ENCODE measurements around the gene ORAI3. TPM values are rescaled to one million over a fixed set of nuclear protein-coding genes. Genes with fewer than 3 reads are reported as not detected.

ORAI3 gene
- total and polyA plus RNA-seq, 2 of the 13 experiments (the other 11 are each of a cell fraction or from before 2014, with no cell fraction given), result 11.4 to 32.0 TPM

DNA sequence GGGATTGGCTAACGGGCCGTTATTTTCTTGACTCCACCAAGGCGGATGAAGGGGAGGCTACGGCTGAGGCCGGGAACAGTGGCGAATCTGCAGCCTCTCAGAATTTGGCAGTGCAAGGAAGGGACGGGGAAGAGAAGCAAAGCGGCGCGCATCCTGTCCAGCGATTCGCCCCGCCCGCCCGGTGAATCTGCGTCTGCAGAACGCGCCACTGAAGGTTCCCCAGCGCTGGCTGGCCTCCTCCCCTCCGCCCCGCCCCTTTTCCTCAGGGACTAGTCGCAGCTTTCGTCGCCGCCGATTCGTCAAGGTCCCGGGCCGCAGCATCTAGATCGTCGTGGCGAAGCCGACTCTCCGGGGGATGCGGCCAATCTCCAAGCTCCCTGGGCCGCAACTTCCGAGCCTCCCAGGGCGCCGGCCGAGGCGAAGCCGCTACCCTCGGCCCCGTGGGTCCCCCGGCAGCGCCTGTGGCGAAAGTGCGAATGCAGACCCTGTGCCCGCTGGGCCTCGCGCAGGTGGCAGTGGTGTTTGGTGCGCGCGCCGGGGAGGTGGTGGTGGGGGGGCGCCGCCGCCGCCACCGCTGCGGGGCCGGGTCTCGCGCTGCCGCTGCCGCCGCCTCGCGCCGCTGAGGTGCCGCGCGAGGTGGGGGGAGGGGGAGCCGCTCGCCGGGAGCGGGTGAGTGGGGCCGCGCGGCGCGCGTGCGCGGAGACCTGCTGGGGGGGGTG lies 8.7 kb downstream of the ORAI3 start, which contains the start of gene SETD1A (continued):
- TF ChIP-seq ZSCAN31 (CRISPR knock-in tag; IDR thresholded peaks at IDR 0.05; ENCODE audit: low read depth), result peak; percentile 52
- peak; percentile 73 for TF ChIP-seq ZNF768 (CRISPR knock-in tag; IDR thresholded peaks at IDR 0.05)
- TF ChIP-seq, protein P1, sequence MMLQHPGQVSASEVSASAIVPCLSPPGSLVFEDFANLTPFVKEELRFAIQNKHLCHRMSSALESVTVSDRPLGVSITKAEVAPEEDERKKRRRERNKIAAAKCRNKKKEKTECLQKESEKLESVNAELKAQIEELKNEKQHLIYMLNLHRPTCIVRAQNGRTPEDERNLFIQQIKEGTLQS (CRISPR knock-in tag; IDR thresholded peaks at IDR 0.05), result no peak
- TF ChIP-seq, protein P2, sequence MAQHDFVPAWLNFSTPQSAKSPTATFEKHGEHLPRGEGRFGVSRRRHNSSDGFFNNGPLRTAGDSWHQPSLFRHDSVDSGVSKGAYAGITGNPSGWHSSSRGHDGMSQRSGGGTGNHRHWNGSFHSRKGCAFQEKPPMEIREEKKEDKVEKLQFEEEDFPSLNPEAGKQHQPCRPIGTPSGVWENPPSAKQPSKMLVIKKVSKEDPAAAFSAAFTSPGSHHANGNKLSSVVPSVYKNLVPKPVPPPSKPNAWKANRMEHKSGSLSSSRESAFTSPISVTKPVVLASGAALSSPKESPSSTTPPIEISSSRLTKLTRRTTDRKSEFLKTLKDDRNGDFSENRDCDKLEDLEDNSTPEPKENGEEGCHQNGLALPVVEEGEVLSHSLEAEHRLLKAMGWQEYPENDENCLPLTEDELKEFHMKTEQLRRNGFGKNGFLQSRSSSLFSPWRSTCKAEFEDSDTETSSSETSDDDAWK (CRISPR knock-in tag; IDR thresholded peaks at IDR 0.05), result no peak
- TF ChIP-seq GFI1 (CRISPR knock-in tag; IDR thresholded peaks at IDR 0.05; ENCODE audit: borderline replicate concordance), result 0 out of 2 replicates have a peak, but pooled peaks have one; percentile 39
- TF ChIP-seq, protein P3, sequence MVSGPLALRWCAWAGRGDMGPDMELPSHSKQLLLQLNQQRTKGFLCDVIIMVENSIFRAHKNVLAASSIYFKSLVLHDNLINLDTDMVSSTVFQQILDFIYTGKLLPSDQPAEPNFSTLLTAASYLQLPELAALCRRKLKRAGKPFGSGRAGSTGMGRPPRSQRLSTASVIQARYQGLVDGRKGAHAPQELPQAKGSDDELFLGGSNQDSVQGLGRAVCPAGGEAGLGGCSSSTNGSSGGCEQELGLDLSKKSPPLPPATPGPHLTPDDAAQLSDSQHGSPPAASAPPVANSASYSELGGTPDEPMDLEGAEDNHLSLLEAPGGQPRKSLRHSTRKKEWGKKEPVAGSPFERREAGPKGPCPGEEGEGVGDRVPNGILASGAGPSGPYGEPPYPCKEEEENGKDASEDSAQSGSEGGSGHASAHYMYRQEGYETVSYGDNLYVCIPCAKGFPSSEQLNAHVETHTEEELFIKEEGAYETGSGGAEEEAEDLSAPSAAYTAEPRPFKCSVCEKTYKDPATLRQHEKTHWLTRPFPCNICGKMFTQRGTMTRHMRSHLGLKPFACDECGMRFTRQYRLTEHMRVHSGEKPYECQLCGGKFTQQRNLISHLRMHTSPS (CRISPR knock-in tag; IDR thresholded peaks at IDR 0.05; ENCODE audit: low read depth), result 0 out of 2 replicates have a peak, but pooled peaks have one; percentile 47
- no peak for TF ChIP-seq ZNF737 (CRISPR knock-in tag; IDR thresholded peaks at IDR 0.05; ENCODE audit: borderline replicate concordance)
- no peak for TF ChIP-seq NPAS2 (CRISPR knock-in tag; IDR thresholded peaks at IDR 0.05; ENCODE audit: borderline replicate concordance)
- TF ChIP-seq JUNB (CRISPR knock-in tag; IDR thresholded peaks at IDR 0.05; ENCODE audit: borderline replicate concordance), result no peak
- no peak; the same call in 1 of the 2 replicates for TF ChIP-seq HES4 (CRISPR knock-in tag; IDR thresholded peaks at IDR 0.05; ENCODE audit: borderline replicate concordance)
- TF ChIP-seq ZBTB20 (CRISPR knock-in tag; IDR thresholded peaks at IDR 0.05; ENCODE audit: borderline replicate concordance, low read depth), result peak; percentile 39; the same call in 1 of the 2 replicates
- TF ChIP-seq, protein P4, sequence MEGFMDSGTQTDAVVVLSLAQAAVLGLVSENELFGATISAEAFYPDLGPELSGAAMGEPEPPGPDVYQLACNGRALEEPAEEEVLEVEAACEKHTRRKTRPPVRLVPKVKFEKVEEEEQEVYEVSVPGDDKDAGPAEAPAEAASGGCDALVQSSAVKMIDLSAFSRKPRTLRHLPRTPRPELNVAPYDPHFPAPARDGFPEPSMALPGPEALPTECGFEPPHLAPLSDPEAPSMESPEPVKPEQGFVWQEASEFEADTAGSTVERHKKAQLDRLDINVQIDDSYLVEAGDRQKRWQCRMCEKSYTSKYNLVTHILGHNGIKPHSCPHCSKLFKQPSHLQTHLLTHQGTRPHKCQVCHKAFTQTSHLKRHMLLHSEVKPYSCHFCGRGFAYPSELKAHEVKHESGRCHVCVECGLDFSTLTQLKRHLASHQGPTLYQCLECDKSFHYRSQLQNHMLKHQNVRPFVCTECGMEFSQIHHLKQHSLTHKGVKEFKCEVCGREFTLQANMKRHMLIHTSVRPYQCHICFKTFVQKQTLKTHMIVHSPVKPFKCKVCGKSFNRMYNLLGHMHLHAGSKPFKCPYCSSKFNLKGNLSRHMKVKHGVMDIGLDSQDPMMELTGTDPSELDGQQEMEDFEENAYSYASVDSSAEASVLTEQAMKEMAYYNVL (CRISPR knock-in tag; IDR thresholded peaks at IDR 0.05; ENCODE audit: borderline replicate concordance), result peak; percentile 10; the same call in 1 of the 2 replicates
- peak; percentile 87 for TF ChIP-seq GABPB1 (CRISPR knock-in tag; IDR thresholded peaks at IDR 0.05)
- TF ChIP-seq, protein P5, sequence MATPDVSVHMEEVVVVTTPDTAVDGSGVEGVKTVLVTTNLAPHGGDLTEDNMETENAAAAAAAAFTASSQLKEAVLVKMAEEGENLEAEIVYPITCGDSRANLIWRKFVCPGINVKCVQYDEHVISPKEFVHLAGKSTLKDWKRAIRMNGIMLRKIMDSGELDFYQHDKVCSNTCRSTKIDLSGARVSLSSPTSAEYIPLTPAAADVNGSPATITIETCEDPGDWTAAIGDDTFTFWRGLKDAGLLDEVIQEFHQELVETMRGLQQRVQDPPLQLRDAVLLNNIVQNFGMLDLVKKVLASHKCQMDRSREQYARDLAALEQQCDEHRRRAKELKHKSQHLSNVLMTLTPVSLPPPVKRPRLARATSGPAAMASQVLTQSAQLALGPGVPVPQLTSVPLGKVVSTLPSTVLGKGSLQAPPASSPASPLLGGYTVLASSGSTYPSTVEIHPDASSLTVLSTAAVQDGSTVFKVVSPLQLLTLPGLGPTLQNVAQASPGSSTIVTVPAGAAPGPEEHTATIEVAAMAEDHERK (CRISPR knock-in tag; IDR thresholded peaks at IDR 0.05; ENCODE audit: low read depth), result peak; percentile 63
- TF ChIP-seq NFE2 (CRISPR knock-in tag; IDR thresholded peaks at IDR 0.05), result no peak
- peak; percentile 85 for TF ChIP-seq KLF11 (CRISPR knock-in tag; IDR thresholded peaks at IDR 0.05)
- TF ChIP-seq, protein P6, sequence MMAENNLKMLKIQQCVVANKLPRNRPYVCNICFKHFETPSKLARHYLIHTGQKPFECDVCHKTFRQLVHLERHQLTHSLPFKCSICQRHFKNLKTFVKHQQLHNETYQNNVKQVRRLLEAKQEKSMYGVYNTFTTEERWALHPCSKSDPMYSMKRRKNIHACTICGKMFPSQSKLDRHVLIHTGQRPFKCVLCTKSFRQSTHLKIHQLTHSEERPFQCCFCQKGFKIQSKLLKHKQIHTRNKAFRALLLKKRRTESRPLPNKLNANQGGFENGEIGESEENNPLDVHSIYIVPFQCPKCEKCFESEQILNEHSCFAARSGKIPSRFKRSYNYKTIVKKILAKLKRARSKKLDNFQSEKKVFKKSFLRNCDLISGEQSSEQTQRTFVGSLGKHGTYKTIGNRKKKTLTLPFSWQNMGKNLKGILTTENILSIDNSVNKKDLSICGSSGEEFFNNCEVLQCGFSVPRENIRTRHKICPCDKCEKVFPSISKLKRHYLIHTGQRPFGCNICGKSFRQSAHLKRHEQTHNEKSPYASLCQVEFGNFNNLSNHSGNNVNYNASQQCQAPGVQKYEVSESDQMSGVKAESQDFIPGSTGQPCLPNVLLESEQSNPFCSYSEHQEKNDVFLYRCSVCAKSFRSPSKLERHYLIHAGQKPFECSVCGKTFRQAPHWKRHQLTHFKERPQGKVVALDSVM (CRISPR knock-in tag; IDR thresholded peaks at IDR 0.05), result peak; percentile 82
- TF ChIP-seq DR1 (CRISPR knock-in tag; IDR thresholded peaks at IDR 0.05), result peak; percentile 78
